ACC112 (cell line): ENCODE measurements around the gene OPALIN.

Experiments
- H2AFZ ChIP-seq: fragments of 200-600 bp; sonication (generic); one replicate; pipeline ENCODE4 v1.6.0; 2017; ENCODE audit warnings: antibody characterized with exemption, low read length; ENCODE audit not compliant: unreplicated experiment
- H3K27ac ChIP-seq: fragments of 200-600 bp; sonication (generic); 2 replicates; pipeline ENCODE4 v1.5.1; 2014; ENCODE audit warnings: low read depth, mild to moderate bottlenecking, antibody characterized with exemption, low read length, moderate library complexity
- H3K27me3 ChIP-seq: fragments of 200-600 bp; sonication (generic); 2 replicates; pipeline ENCODE4 v1.6.1; 2014; ENCODE audit warnings: mild to moderate bottlenecking, antibody characterized with exemption, low read length, moderate library complexity, mixed read lengths; ENCODE audit not compliant: insufficient read depth
- H3K36me3 ChIP-seq: fragments of 200-600 bp; sonication (generic); 2 replicates; pipeline ENCODE4 v1.6.1; 2016; ENCODE audit warnings: mild to moderate bottlenecking, antibody characterized with exemption, low read length, moderate library complexity, mixed read lengths; ENCODE audit not compliant: insufficient read depth
- H3K4me1 ChIP-seq: fragments of 200-600 bp; sonication (generic); one replicate; pipeline ENCODE4 v1.6.1; 2016; ENCODE audit warnings: low read length, mixed read lengths; ENCODE audit not compliant: insufficient read depth, unreplicated experiment, control insufficient read depth
- H3K4me3 ChIP-seq: fragments of 200-600 bp; sonication (generic); 2 replicates; pipeline ENCODE4 v1.5.1; 2014; ENCODE audit warnings: mild to moderate bottlenecking, low read depth, low read length
- H3K79me2 ChIP-seq: fragments of 200-600 bp; sonication (generic); one replicate; pipeline ENCODE4 v1.6.0; 2016; ENCODE audit warnings: low read length; ENCODE audit not compliant: control insufficient read depth, unreplicated experiment, insufficient read depth

The OPALIN gene

GRCh38 chr10:96389785-96390184, 31.0 kb upstream of the OPALIN start:
- no peak overlapping the region for H3K27ac ChIP-seq
- H3K4me1 ChIP-seq: no peaks in the 10 kb centered on the region
- H3K36me3 ChIP-seq: no peaks in the 10 kb centered on the region
- no peak overlapping the region for H2AFZ ChIP-seq
- H3K4me3 ChIP-seq: no peak overlapping the region
- H3K27me3 ChIP-seq: peaks cover 62% of the 10 kb centered on the region
- no peaks in the 10 kb centered on the region for H3K79me2 ChIP-seq

- Histone ChIP-seq H3K4me3 (no peak overlapping the region), H2AFZ (no peak overlapping the region), H3K27ac (no peak overlapping the region), H3K27me3 (peaks cover 42% of the 10 kb centered on the region), H3K36me3 (no peaks in the 10 kb centered on the region), H3K79me2 (no peaks in the 10 kb centered on the region), H3K4me1 (no peaks in the 10 kb centered on the region)
These were observed 28.8 kb upstream of the OPALIN start for GRCh38 chr10:96387601-96388000.

GRCh38 chr10:96387161-96387560, 28.4 kb upstream of the OPALIN start:
- Histone ChIP-seq H2AFZ (no peak overlapping the region), H3K27ac (no peak overlapping the region), H3K4me3 (no peak overlapping the region), H3K4me1 (no peaks in the 10 kb centered on the region), H3K27me3 (peaks cover 38% of the 10 kb centered on the region), H3K79me2 (no peaks in the 10 kb centered on the region), H3K36me3 (no peaks in the 10 kb centered on the region)

GRCh38 chr10:96384506-96384905, 25.7 kb upstream of the OPALIN start:
- H3K79me2 ChIP-seq: no peaks in the 10 kb centered on the region
- no peaks in the 10 kb centered on the region for H3K36me3 ChIP-seq
- no peak overlapping the region for H3K4me3 ChIP-seq
- H3K27ac ChIP-seq: no peak overlapping the region
- peaks cover 4% of the 10 kb centered on the region for H3K4me1 ChIP-seq
- H2AFZ ChIP-seq: no peak overlapping the region
- H3K27me3 ChIP-seq: peaks cover 23% of the 10 kb centered on the region

- Histone ChIP-seq H3K27ac (no peak overlapping the region), H3K79me2 (no peaks in the 10 kb centered on the region), H3K4me3 (no peak overlapping the region), H3K4me1 (peaks cover 4% of the 10 kb centered on the region), H3K36me3 (no peaks in the 10 kb centered on the region), H2AFZ (no peak overlapping the region), H3K27me3 (peaks cover 5% of the 10 kb centered on the region; the same call in 1 of the 2 replicates)
These were observed 22.0 kb upstream of the OPALIN start for GRCh38 chr10:96380821-96381220.

GRCh38 chr10:96379758-96380157, 21.0 kb upstream of the OPALIN start:
- Histone ChIP-seq H3K79me2 (no peaks in the 10 kb centered on the region), H2AFZ (no peak overlapping the region), H3K4me3 (no peak overlapping the region), H3K4me1 (peaks cover 4% of the 10 kb centered on the region), H3K36me3 (no peaks in the 10 kb centered on the region), H3K27me3 (peaks cover 5% of the 10 kb centered on the region; the same call in 1 of the 2 replicates), H3K27ac (no peak overlapping the region)

- peaks cover 4% of the 10 kb centered on the region for H3K4me1 ChIP-seq
- no peaks in the 10 kb centered on the region for H3K36me3 ChIP-seq
- no peaks in the 10 kb centered on the region for H3K79me2 ChIP-seq
- no peak overlapping the region for H2AFZ ChIP-seq
- no peak overlapping the region for H3K4me3 ChIP-seq
- peaks cover 5% of the 10 kb centered on the region; the same call in 1 of the 2 replicates for H3K27me3 ChIP-seq
- H3K27ac ChIP-seq: no peak overlapping the region
These were observed 19.9 kb upstream of the OPALIN start for GRCh38 chr10:96378741-96379140.

GRCh38 chr10:96377816-96378294, 19.1 kb upstream of the OPALIN start:
- no peak overlapping the region for H3K27ac ChIP-seq
- H3K36me3 ChIP-seq: no peaks in the 10 kb centered on the region
- H3K27me3 ChIP-seq: peaks cover 5% of the 10 kb centered on the region; the same call in 1 of the 2 replicates
- peaks cover 4% of the 10 kb centered on the region for H3K4me1 ChIP-seq
- H2AFZ ChIP-seq: no peak overlapping the region
- no peak overlapping the region for H3K4me3 ChIP-seq
- H3K79me2 ChIP-seq: no peaks in the 10 kb centered on the region

- Histone ChIP-seq H3K79me2 (no peaks in the 10 kb centered on the region), H3K27ac (no peak overlapping the region), H3K4me1 (peaks cover 4% of the 10 kb centered on the region), H2AFZ (no peak overlapping the region), H3K4me3 (no peak overlapping the region), H3K36me3 (no peaks in the 10 kb centered on the region), H3K27me3 (peaks cover 5% of the 10 kb centered on the region; the same call in 1 of the 2 replicates)
These were observed 17.7 kb upstream of the OPALIN start for GRCh38 chr10:96376483-96376882.

GRCh38 chr10:96374985-96375830, 16.4 kb upstream of the OPALIN start:
- H3K27me3 ChIP-seq: peaks cover 5% of the 10 kb centered on the region; the same call in 1 of the 2 replicates
- H3K4me3 ChIP-seq: peak overlapping the region; percentile 74
- peak overlapping the region; percentile 91 for H2AFZ ChIP-seq
- no peak overlapping the region for H3K27ac ChIP-seq
- H3K36me3 ChIP-seq: no peaks in the 10 kb centered on the region
- no peaks in the 10 kb centered on the region for H3K4me1 ChIP-seq
- no peaks in the 10 kb centered on the region for H3K79me2 ChIP-seq

- no peak overlapping the region for H3K27ac ChIP-seq
- peaks cover 5% of the 10 kb centered on the region; the same call in 1 of the 2 replicates for H3K27me3 ChIP-seq
- H3K4me3 ChIP-seq: peak overlapping the region; percentile 74
- no peaks in the 10 kb centered on the region for H3K79me2 ChIP-seq
- no peaks in the 10 kb centered on the region for H3K36me3 ChIP-seq
- no peaks in the 10 kb centered on the region for H3K4me1 ChIP-seq
- H2AFZ ChIP-seq: peak overlapping the region; percentile 91
These were observed 15.8 kb upstream of the OPALIN start for GRCh38 chr10:96374639-96374984.
